Measurements from ENCODE around the gene CYYR1. TPM values are rescaled to one million over a fixed set of nuclear protein-coding genes. Genes with fewer than 3 reads are reported as not detected.

CYYR1 gene
- polyA plus RNA-seq, 3 donors, result 0.16 to 0.30 TPM; not detected in 1

GRCh38 chr21:26432410-26432809 lies 140.7 kb downstream of the CYYR1 start:
- no CpG with 5 or more reads among the region's 5 CpGs for WGBS (ENCODE audit: insufficient coverage)
- Mint-ChIP-seq H3K4me3 (no peak overlapping the region), H3K4me1 (no peaks in the 10 kb centered on the region), H3K36me3 (no peaks in the 10 kb centered on the region), H3K27me3 (ENCODE audit: low read depth in 3 of 3) (no peaks in the 10 kb centered on the region), H3K27ac (no peak overlapping the region), H3K9me3 (peaks cover 0 to 9% (median 5%) of the 10 kb centered on the region in 7 donors)
- H3K27ac ChIP-seq (ENCODE audit: low read depth in 1 of 2, low read length in 2 of 2), result no peak overlapping the region
- H4K20me1 ChIP-seq (ENCODE audit: insufficient read depth, low read length), result no peaks in the 10 kb centered on the region
- no peaks in the 10 kb centered on the region for H3K79me2 ChIP-seq (ENCODE audit: insufficient read depth, low read length)
- H3K36me3 ChIP-seq (replicated peaks in 1 of 2; ENCODE audit: control insufficient read depth in 1 of 2, insufficient read depth in 2 of 2, low read length in 2 of 2), result no peaks in the 10 kb centered on the region
- H3K4me3 ChIP-seq (replicated peaks in 1 of 3; ENCODE audit: low read depth in 2 of 3, low read length in 3 of 3), result no peak overlapping the region
- no peak overlapping the region for H3K9ac ChIP-seq (ENCODE audit: insufficient read depth, low read length, poor library complexity, severe bottlenecking)
- no peak overlapping the region for H2AFZ ChIP-seq (ENCODE audit: insufficient read depth, low read depth, low read length, poor library complexity, severe bottlenecking)
- intact Hi-C loops (cut with micrococcal nuclease), result no loop called here
- no peaks in the 10 kb centered on the region for H3K27me3 ChIP-seq (ENCODE audit: control insufficient read depth in 2 of 2, insufficient read depth in 2 of 2, low read length in 2 of 2)
- TF ChIP-seq, protein P1, sequence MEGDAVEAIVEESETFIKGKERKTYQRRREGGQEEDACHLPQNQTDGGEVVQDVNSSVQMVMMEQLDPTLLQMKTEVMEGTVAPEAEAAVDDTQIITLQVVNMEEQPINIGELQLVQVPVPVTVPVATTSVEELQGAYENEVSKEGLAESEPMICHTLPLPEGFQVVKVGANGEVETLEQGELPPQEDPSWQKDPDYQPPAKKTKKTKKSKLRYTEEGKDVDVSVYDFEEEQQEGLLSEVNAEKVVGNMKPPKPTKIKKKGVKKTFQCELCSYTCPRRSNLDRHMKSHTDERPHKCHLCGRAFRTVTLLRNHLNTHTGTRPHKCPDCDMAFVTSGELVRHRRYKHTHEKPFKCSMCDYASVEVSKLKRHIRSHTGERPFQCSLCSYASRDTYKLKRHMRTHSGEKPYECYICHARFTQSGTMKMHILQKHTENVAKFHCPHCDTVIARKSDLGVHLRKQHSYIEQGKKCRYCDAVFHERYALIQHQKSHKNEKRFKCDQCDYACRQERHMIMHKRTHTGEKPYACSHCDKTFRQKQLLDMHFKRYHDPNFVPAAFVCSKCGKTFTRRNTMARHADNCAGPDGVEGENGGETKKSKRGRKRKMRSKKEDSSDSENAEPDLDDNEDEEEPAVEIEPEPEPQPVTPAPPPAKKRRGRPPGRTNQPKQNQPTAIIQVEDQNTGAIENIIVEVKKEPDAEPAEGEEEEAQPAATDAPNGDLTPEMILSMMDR (IDR thresholded peaks at IDR 0.05), result no peak
- no peak overlapping the region for H3K4me2 ChIP-seq (replicated peaks; ENCODE audit: extremely low read depth, low read length, poor library complexity, severe bottlenecking)
- no peaks in the 10 kb centered on the region for H3K4me1 ChIP-seq (ENCODE audit: control insufficient read depth in 1 of 2, insufficient read depth in 2 of 2, low read length in 2 of 2)
- no peaks in the 10 kb centered on the region for H3K9me3 ChIP-seq (replicated peaks in 1 of 2; ENCODE audit: control insufficient read depth in 1 of 2, insufficient read depth in 1 of 2, low read length in 2 of 2)
- DNase-seq, result no peak

DNA sequence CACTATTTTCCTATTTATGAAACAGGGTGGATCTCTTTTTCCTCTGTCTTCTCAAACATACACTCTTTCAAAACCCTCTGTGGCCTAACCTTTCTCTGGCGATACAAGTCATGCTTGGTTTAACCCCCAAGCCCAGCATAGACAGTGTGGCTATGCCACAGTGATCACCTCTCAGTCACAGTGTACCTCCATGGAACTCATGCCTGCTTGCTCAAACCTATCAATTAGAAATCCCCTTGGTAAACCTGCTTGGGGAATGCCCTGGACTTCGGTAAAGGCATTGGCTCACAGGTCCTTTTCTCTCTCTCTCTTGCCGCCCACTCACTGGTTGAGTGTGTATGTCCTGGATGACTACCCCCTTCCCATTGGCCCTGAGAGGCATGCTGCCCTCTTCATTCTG lies 147.5 kb downstream of the CYYR1 start:
- H4K20me1 ChIP-seq (ENCODE audit: insufficient read depth, low read length), result no peaks in the 10 kb centered on the region
- Mint-ChIP-seq H3K27me3 (ENCODE audit: low read depth in 3 of 3) (peaks cover 0 to 4% (median 0%) of the 10 kb centered on the region in 3 donors), H3K4me1 (no peaks in the 10 kb centered on the region), H3K27ac (no peak overlapping the region), H3K36me3 (no peaks in the 10 kb centered on the region), H3K9me3 (peaks cover 0 to 6% (median 2%) of the 10 kb centered on the region in 7 donors), H3K4me3 (no peak overlapping the region)
- DNase-seq, result no peak
- H3K79me2 ChIP-seq (ENCODE audit: insufficient read depth, low read length), result no peaks in the 10 kb centered on the region
- 100% methylated on average over 1 of the region's 3 CpGs for WGBS (ENCODE audit: insufficient coverage)
- no peaks in the 10 kb centered on the region for H3K27me3 ChIP-seq (ENCODE audit: control insufficient read depth in 2 of 2, insufficient read depth in 2 of 2, low read length in 2 of 2)
- H2AFZ ChIP-seq (ENCODE audit: insufficient read depth, low read depth, low read length, poor library complexity, severe bottlenecking), result no peak overlapping the region
- TF ChIP-seq, protein P1 (IDR thresholded peaks at IDR 0.05), result no peak
- H3K4me3 ChIP-seq (replicated peaks in 1 of 3; ENCODE audit: low read depth in 2 of 3, low read length in 3 of 3), result no peak overlapping the region
- intact Hi-C loops (cut with micrococcal nuclease), result no loop called here
- no peaks in the 10 kb centered on the region for H3K36me3 ChIP-seq (replicated peaks in 1 of 2; ENCODE audit: control insufficient read depth in 1 of 2, insufficient read depth in 2 of 2, low read length in 2 of 2)
- H3K27ac ChIP-seq (ENCODE audit: low read depth in 1 of 2, low read length in 2 of 2), result no peak overlapping the region
- H3K9me3 ChIP-seq (replicated peaks in 1 of 2; ENCODE audit: control insufficient read depth in 1 of 2, insufficient read depth in 1 of 2, low read length in 2 of 2), result no peaks in the 10 kb centered on the region
- H3K4me2 ChIP-seq (replicated peaks; ENCODE audit: extremely low read depth, low read length, poor library complexity, severe bottlenecking), result no peak overlapping the region
- no peaks in the 10 kb centered on the region for H3K4me1 ChIP-seq (ENCODE audit: control insufficient read depth in 1 of 2, insufficient read depth in 2 of 2, low read length in 2 of 2)
- H3K9ac ChIP-seq (ENCODE audit: insufficient read depth, low read length, poor library complexity, severe bottlenecking), result no peak overlapping the region
